K562 (cell line): Measurements from ENCODE around the gene ADD1. TPM values are rescaled to one million over a fixed set of nuclear protein-coding genes. Genes with fewer than 3 reads are reported as not detected.

Experiments used
- ATAC-seq: fragments of 200-7000 bp; cut with Tn5 transposase; 3 replicates; pipeline ENCODE4 v1.9.1; 2020; ENCODE audit warnings: moderate library complexity
- BruUV-seq: library from RNA; stranded (reverse); fragments of 400-500 nt; replicated peaks from 2 replicates; lab custom pipeline; 2021; lab: Mats Ljungman, UMichigan
- CTCF ChIA-PET: fragments of 300-600 bp; formaldehyde crosslinking; extraction: SDS; loops from one replicate; lab custom pipeline; 2021; ENCODE audit warnings: low intra/inter-chr PET ratio; lab: Yijun Ruan, JAX
- POLR2A ChIA-PET: fragments of 300-600, 350-650 bp; sonication (Branson Sonifier 250); formaldehyde crosslinking; extraction: SDS; loops from one replicate; lab custom pipeline; 2021; ENCODE audit warnings: antibody characterized with exemption, inconsistent platforms; lab: Yijun Ruan, JAX
- DNase-seq, 4 experiments: peaks; one replicate each; pipeline versions ENCODE4 v3.0.0 to v3.0.0-alpha.2; 2011 to 2018; ENCODE audit warnings: low spot score in 3 of 4, mixed read lengths in 3 of 4; ENCODE audit errors: extremely low read depth in 1 of 4
- FAIRE-seq: peaks from 2 replicates; lab custom pipeline; 2011; peaks lifted over from hg19 to GRCh38; lab: Jason Lieb, UNC
- H2AFZ ChIP-seq: 2 replicates; pipeline ENCODE4 v1.6.0; 2011; ENCODE audit warnings: low read depth, low read length, control low read depth, inconsistent platforms
- H3K27ac ChIP-seq: fragments of 200-600 bp; 3 replicates; pipeline ENCODE4 v1.8.0; 2011; ENCODE audit warnings: low read depth, mild to moderate bottlenecking, control low read depth, inconsistent platforms, low read length, moderate library complexity, mixed read lengths; ENCODE audit errors: extremely low read depth
- H3K27me3 ChIP-seq, 2 experiments: fragments of 300-600 bp in 1 of 2; 2 replicates in 1 of 2; 3 replicates in 1 of 2; pipeline versions ENCODE4 v1.6.0 to v1.8.0; 2011; ENCODE audit warnings: inconsistent platforms in 2 of 2, low read length in 2 of 2, mild to moderate bottlenecking in 1 of 2, mixed read lengths in 1 of 2, moderate library complexity in 1 of 2; ENCODE audit not compliant: control insufficient read depth in 2 of 2, insufficient read depth in 2 of 2
- H3K36me3 ChIP-seq: fragments of 300-600 bp; 3 replicates; pipeline ENCODE4 v1.8.0; 2011; ENCODE audit warnings: mild to moderate bottlenecking, low read length, inconsistent platforms; ENCODE audit not compliant: control insufficient read depth, insufficient read depth
- H3K4me1 ChIP-seq, 2 experiments: fragments of 200-600 bp in 1 of 2; replicated peaks in 1 of 2; 2 replicates in 1 of 2; 3 replicates in 1 of 2; pipeline versions ENCODE4 v1.5.1 to v1.8.0; 2011; ENCODE audit warnings: inconsistent platforms in 2 of 2, low read length in 2 of 2, mild to moderate bottlenecking in 1 of 2, mixed read lengths in 1 of 2, moderate library complexity in 1 of 2; ENCODE audit not compliant: control insufficient read depth in 2 of 2, insufficient read depth in 2 of 2
- H3K4me2 ChIP-seq: 2 replicates; pipeline ENCODE4 v1.6.1; 2011; ENCODE audit warnings: low read length, control low read depth, inconsistent platforms, mixed read lengths; ENCODE audit not compliant: insufficient read depth
- H3K4me3 ChIP-seq: fragments of 200-600 bp; sonication (generic), shearing (Covaris generic); 2 replicates; pipeline ENCODE4 v1.5.1; 2016; ENCODE audit warnings: control low read depth, inconsistent platforms
- H3K79me2 ChIP-seq: fragments of 200-600 bp; 3 replicates; pipeline ENCODE4 v1.8.0; 2011; ENCODE audit warnings: low read length, inconsistent platforms; ENCODE audit not compliant: control insufficient read depth, insufficient read depth
- H3K9ac ChIP-seq, 2 experiments: 2 replicates each; pipeline versions ENCODE4 v1.6.0 to v1.6.1; 2011; ENCODE audit warnings: low read depth in 2 of 2, low read length in 2 of 2, control low read depth in 1 of 2, inconsistent platforms in 1 of 2, mild to moderate bottlenecking in 1 of 2, mixed read lengths in 1 of 2; ENCODE audit not compliant: insufficient read depth in 1 of 2
- H3K9me1 ChIP-seq: one replicate; pipeline ENCODE4 v1.6.0; 2011; ENCODE audit warnings: inconsistent platforms, mild to moderate bottlenecking, low read length, moderate library complexity; ENCODE audit not compliant: control insufficient read depth, insufficient read depth
- H3K9me3 ChIP-seq: replicated peaks from 2 replicates; pipeline ENCODE4 v1.5.1; 2011; ENCODE audit warnings: low read depth, low read length, inconsistent platforms; ENCODE audit not compliant: control insufficient read depth, insufficient read depth
- H4K20me1 ChIP-seq: replicated peaks from 2 replicates; pipeline ENCODE4 v1.6.1; 2011; ENCODE audit warnings: low read length, inconsistent platforms, mixed read lengths; ENCODE audit not compliant: control insufficient read depth, insufficient read depth
- BCL6 ChIP-seq: fragments of 250-450 bp; sonication (Bioruptor Pico); IDR thresholded peaks from 2 replicates; pipeline ENCODE4 v1.4.0; 2020
- GMEB1 ChIP-seq: fragments of 250-450 bp; sonication (Bioruptor Pico); IDR thresholded peaks from 2 replicates; pipeline ENCODE4 v1.4.0; 2020; ENCODE audit warnings: mild to moderate bottlenecking
- HCFC1 ChIP-seq: IDR thresholded peaks from 2 replicates; pipeline ENCODE4 v1.6.1; 2012; ENCODE audit warnings: low read depth, low read length, improper control_type of control experiment
- RBM22 ChIP-seq: fragments of 200-400 bp; formaldehyde crosslinking; IDR thresholded peaks from 2 replicates; pipeline ENCODE4 v1.6.1; 2018; ENCODE audit warnings: low read length, low read depth; ENCODE audit not compliant: poor library complexity, severe bottlenecking
- SMARCE1 ChIP-seq: fragments of 450-650 bp; IDR thresholded peaks from 2 replicates; pipeline ENCODE4 v1.7.1; 2016; ENCODE audit warnings: mild to moderate bottlenecking
- ZNF41 ChIP-seq: fragments of 250-450 bp; sonication (Bioruptor Pico); conservative IDR thresholded peaks from 2 replicates; pipeline ENCODE4 v1.4.0; 2020; ENCODE audit warnings: mild to moderate bottlenecking
- ZNF511 ChIP-seq: sonication (generic); formaldehyde crosslinking; IDR thresholded peaks from 2 replicates; pipeline ENCODE4 v1.8.0; 2022; ENCODE audit warnings: mild to moderate bottlenecking, missing genetic modification reagents
- WGBS: fragments of 100-300 bp; shearing (Covaris generic); methylation state at CpG from one replicate; pipeline ENCODE4 v1.1.6; 2016; ENCODE audit warnings: low coverage, mixed read lengths; ENCODE audit not compliant: insufficient coverage; ENCODE audit errors: missing lambda C conversion rate; 5-methylcytosine and 5-hydroxymethylcytosine counted together
- in situ Hi-C: fragments of 300-500 bp; cut with MboI; formaldehyde crosslinking; loops from 4 replicates; pipeline ENCODE4 v1.15.0; 2018; ENCODE audit warnings: inconsistent platforms, mixed read lengths
- intact Hi-C: fragments of 100-400 bp; cut with micrococcal nuclease; formaldehyde crosslinking; loops from 2 replicates; pipeline ENCODE4 v1.14.2; 2022
- polyA plus RNA-seq, 8 experiments: library from polyadenylated mRNA; depleted of rRNA in 4 of 8; stranded (reverse) in 5 of 8; unstranded in 3 of 8; fragments of >200 nt; fragmentation: Nextera tagmentation in 2 of 8; fragmentation: Illumina TruSeq in 1 of 8; extraction: Ambion mirVana in 2 of 8; extraction: Trizol in 1 of 8; gene quantifications; 2 replicates each; pipeline versions ENCODE4 v1.2.1 to v1.2.3, GENCODE V29; 2011 to 2014; ENCODE audit warnings: inconsistent platforms in 1 of 8, missing spikeins in 1 of 8
- total RNA-seq, 7 experiments: library from RNA; depleted of rRNA in 6 of 7; stranded (reverse); fragments of >200 nt in 6 of 7; fragmentation: Illumina TruSeq in 2 of 7; extraction: Trizol in 2 of 7; gene quantifications; 2 replicates each; pipeline versions ENCODE4 v1.2.1 to v1.2.3, GENCODE V29; 2011 to 2021; ENCODE audit warnings: low replicate concordance in 1 of 7

The ADD1 gene
- total and polyA plus RNA-seq, 9 of the 15 experiments (the other 6 are each of a cell fraction or from before 2014, with no cell fraction given): 17.5 to 153 (median 74.0) TPM

GRCh38 chr4:2822461-2823300 lies 21.0 kb upstream of the ADD1 start:
- Histone ChIP-seq H3K36me3 (no peaks in the 10 kb centered on the region), H2AFZ (no peak overlapping the region), H3K4me1 (peaks cover 0 to 30% of the 10 kb centered on the region in 2 experiments; a peak in 1 of 5 replicates), H3K9me1 (peaks cover 2% of the 10 kb centered on the region), H3K9ac (peak overlapping the region in 1 of 2 experiments; percentile 45; a peak in 1 of 4 replicates), H3K4me3 (no peak overlapping the region), H3K9me3 (no peaks in the 10 kb centered on the region), H3K4me2 (no peak overlapping the region), H3K27me3 (no peaks in the 10 kb centered on the region), H3K79me2 (no peaks in the 10 kb centered on the region), H4K20me1 (peaks cover 5% of the 10 kb centered on the region; the same call in 1 of the 2 replicates), H3K27ac (no peak overlapping the region)
- TF ChIP-seq ZNF511 (CRISPR knock-in tag): no peak
- no peak for TF ChIP-seq GMEB1 (CRISPR knock-in tag)
- TF ChIP-seq HCFC1: no peak
- TF ChIP-seq SMARCE1: no peak
- no peak for TF ChIP-seq ZNF41 (CRISPR knock-in tag)
- no peak for TF ChIP-seq RBM22
- no peak for TF ChIP-seq BCL6
- intact Hi-C loops: no loop called here
- FAIRE-seq (no peak), ATAC-seq (no peak), DNase-seq (no peak)
- 74% methylated on average over 22 of the region's 23 CpGs for WGBS
- CTCF ChIA-PET: no interaction called here
- in situ Hi-C loops: no loop called here
- POLR2A ChIA-PET: interaction anchor here (0.5 to 0.6 kb wide), 2 partner anchors 219 to 258 kb away, joined by 3 read pairs; no protein-coding TSS in a partner anchor
- BruUV-seq: no TSS peak
